Natural killer cell (primary cell): ENCODE data around the gene MRPS27. TPM values are rescaled to one million over a fixed set of nuclear protein-coding genes. Genes with fewer than 3 reads are reported as not detected.

Experiments used
- ATAC-seq, 3 donors: fragments of 150-1000 bp in 2 of 3; fragments of 200-7000 bp in 1 of 3; cut with Tn5 transposase; 1 replicate in 1 of 3; 2 replicates in 2 of 3; pipeline ENCODE4 v1.10.0; 2021; ENCODE audit warnings: mild to moderate bottlenecking in 2 of 3, moderate library complexity in 2 of 3
- DNase-seq, 2 donors: peaks; one replicate each; pipeline versions ENCODE4 v3.0.0 to v3.0.0-alpha.2; 2013 to 2021; ENCODE audit warnings: mixed read lengths in 1 of 2
- H3K27ac ChIP-seq: one replicate; pipeline ENCODE4 v1.5.1; 2013; ENCODE audit warnings: mild to moderate bottlenecking, low read length
- H3K27me3 ChIP-seq: one replicate; pipeline ENCODE4 v1.6.1; 2013; ENCODE audit warnings: low read length; ENCODE audit not compliant: control insufficient read depth, insufficient read depth
- H3K36me3 ChIP-seq: one replicate; pipeline ENCODE4 v1.6.1; 2013; ENCODE audit warnings: low read length; ENCODE audit not compliant: control insufficient read depth, insufficient read depth
- H3K4me1 ChIP-seq: one replicate; pipeline ENCODE4 v1.6.1; 2013; ENCODE audit warnings: low read length; ENCODE audit not compliant: control insufficient read depth, insufficient read depth
- H3K4me3 ChIP-seq: one replicate; pipeline ENCODE4 v1.5.1; 2013; ENCODE audit warnings: low read length
- H3K9me3 ChIP-seq: one replicate; pipeline ENCODE4 v1.6.1; 2013; ENCODE audit warnings: low read length; ENCODE audit not compliant: control insufficient read depth, insufficient read depth
- H3K27ac Mint-ChIP-seq, 2 donors: one replicate each; pipeline ENCODE4 v1.8.0; 2022; ENCODE audit warnings: mild to moderate bottlenecking in 2 of 2, mixed read lengths in 2 of 2, moderate library complexity in 1 of 2
- H3K27me3 Mint-ChIP-seq, 2 donors: one replicate each; pipeline ENCODE4 v1.8.0; 2022; ENCODE audit warnings: low read depth in 2 of 2, mixed read lengths in 2 of 2
- H3K36me3 Mint-ChIP-seq: one replicate; pipeline ENCODE4 v1.8.0; 2022; ENCODE audit warnings: mixed read lengths
- H3K4me1 Mint-ChIP-seq, 2 donors: one replicate each; pipeline ENCODE4 v1.8.0; 2022; ENCODE audit warnings: mixed read lengths in 2 of 2
- H3K4me3 Mint-ChIP-seq: one replicate; pipeline ENCODE4 v1.8.0; 2022; ENCODE audit warnings: mild to moderate bottlenecking, moderate library complexity, mixed read lengths
- H3K9me3 Mint-ChIP-seq, 2 donors: one replicate each; pipeline ENCODE4 v1.8.0; 2022; ENCODE audit warnings: mixed read lengths in 2 of 2
- WGBS: methylation state at CpG from one replicate; pipeline ENCODE4 v1.1.7; 2013; ENCODE audit warnings: missing lambda C conversion rate; ENCODE audit not compliant: insufficient coverage; 5-methylcytosine and 5-hydroxymethylcytosine counted together
- intact Hi-C: fragments of 100-400 bp; cut with micrococcal nuclease; formaldehyde crosslinking; loops from one replicate; pipeline ENCODE4 v1.14.2; 2022
- total RNA-seq, 4 donors: library from RNA; stranded (reverse); fragments of 120-200 nt in 1 of 4; gene quantifications; one replicate each; pipeline versions ENCODE4 v1.2.3 to v1.2.4, GENCODE V29; 2013 to 2022
- TF ChIP-seq, protein P1 (sequence below): fragments of 200-600 bp; IDR thresholded peaks from one replicate; pipeline ENCODE4 v1.8.0; 2022; ENCODE audit warnings: antibody characterized with exemption

MRPS27 gene
- total RNA-seq, 3 donors from 2014 or later (not counting 1 experiment from before 2014, with no cell fraction given): 25.5 to 36.5 (median 36.3) TPM

- intact Hi-C loops: no loop called here
- whole genome bisulfite sequencing: no CpG with 5 or more reads among the region's 1 CpG
Measured at GRCh38 chr5:72363166-72363802, 43.2 kb upstream of the MRPS27 start.

DNA sequence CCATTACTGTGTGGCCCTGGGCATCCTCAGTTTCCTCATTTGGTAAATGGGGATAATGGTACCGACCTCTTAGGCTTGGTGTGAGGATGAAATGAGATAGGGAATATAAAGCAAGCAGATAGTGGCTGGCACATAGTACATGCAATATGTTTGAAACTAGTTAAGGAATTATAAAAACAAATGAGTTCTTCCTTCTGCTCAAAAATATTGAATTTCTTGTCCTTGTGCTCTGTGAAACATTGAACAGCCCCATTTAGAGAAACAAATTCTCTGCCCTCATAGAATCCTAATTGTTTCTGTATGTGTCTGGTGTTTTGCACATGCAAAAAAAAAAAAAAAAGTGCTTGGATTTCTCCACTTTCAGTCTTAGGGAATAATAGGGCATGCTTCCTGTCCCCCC, 39.8 kb upstream of the MRPS27 start:
- H3K9me3 ChIP-seq: no peaks in the 10 kb centered on the region
- no peak overlapping the region for H3K27ac ChIP-seq
- Mint-ChIP-seq H3K27me3 (no peaks in the 10 kb centered on the region), H3K36me3 (peaks cover 24% of the 10 kb centered on the region), H3K27ac (no peak overlapping the region), H3K9me3 (no peaks in the 10 kb centered on the region), H3K4me1 (peaks cover 0 to 6% of the 10 kb centered on the region in 2 donors), H3K4me3 (no peak overlapping the region)
- H3K4me1 ChIP-seq: no peaks in the 10 kb centered on the region
- DNase-seq (no peak), ATAC-seq (no peak)
- peaks cover 13% of the 10 kb centered on the region for H3K36me3 ChIP-seq
- no peaks in the 10 kb centered on the region for H3K27me3 ChIP-seq
- TF ChIP-seq, protein P1, sequence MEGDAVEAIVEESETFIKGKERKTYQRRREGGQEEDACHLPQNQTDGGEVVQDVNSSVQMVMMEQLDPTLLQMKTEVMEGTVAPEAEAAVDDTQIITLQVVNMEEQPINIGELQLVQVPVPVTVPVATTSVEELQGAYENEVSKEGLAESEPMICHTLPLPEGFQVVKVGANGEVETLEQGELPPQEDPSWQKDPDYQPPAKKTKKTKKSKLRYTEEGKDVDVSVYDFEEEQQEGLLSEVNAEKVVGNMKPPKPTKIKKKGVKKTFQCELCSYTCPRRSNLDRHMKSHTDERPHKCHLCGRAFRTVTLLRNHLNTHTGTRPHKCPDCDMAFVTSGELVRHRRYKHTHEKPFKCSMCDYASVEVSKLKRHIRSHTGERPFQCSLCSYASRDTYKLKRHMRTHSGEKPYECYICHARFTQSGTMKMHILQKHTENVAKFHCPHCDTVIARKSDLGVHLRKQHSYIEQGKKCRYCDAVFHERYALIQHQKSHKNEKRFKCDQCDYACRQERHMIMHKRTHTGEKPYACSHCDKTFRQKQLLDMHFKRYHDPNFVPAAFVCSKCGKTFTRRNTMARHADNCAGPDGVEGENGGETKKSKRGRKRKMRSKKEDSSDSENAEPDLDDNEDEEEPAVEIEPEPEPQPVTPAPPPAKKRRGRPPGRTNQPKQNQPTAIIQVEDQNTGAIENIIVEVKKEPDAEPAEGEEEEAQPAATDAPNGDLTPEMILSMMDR: no peak
- H3K4me3 ChIP-seq: no peak overlapping the region
- 100% methylated on average over 1 of the region's 1 CpG for WGBS
- intact Hi-C loops: no loop called here

More at GRCh38 chr5:72363166-72363802, 43.2 kb upstream of the MRPS27 start:
- Histone ChIP-seq H3K27ac (no peak overlapping the region), H3K9me3 (no peaks in the 10 kb centered on the region), H3K27me3 (no peaks in the 10 kb centered on the region), H3K4me3 (no peak overlapping the region), H3K36me3 (peaks cover 9% of the 10 kb centered on the region), H3K4me1 (no peaks in the 10 kb centered on the region)
- TF ChIP-seq, protein P1: no peak
- H3K27ac Mint-ChIP-seq: no peak overlapping the region
- no peak for DNase-seq
- ATAC-seq: no peak
- peaks cover 0 to 6% of the 10 kb centered on the region in 2 donors for H3K4me1 Mint-ChIP-seq
- H3K4me3 Mint-ChIP-seq: no peak overlapping the region
- no peaks in the 10 kb centered on the region for H3K9me3 Mint-ChIP-seq
- peaks cover 24% of the 10 kb centered on the region for H3K36me3 Mint-ChIP-seq
- H3K27me3 Mint-ChIP-seq: no peaks in the 10 kb centered on the region

GRCh38 chr5:72358925-72359324, 38.9 kb upstream of the MRPS27 start:
- no peaks in the 10 kb centered on the region for H3K9me3 Mint-ChIP-seq
- ATAC-seq (no peak), DNase-seq (no peak)
- Histone ChIP-seq H3K36me3 (peaks cover 13% of the 10 kb centered on the region), H3K27ac (no peak overlapping the region), H3K27me3 (no peaks in the 10 kb centered on the region), H3K9me3 (no peaks in the 10 kb centered on the region), H3K4me1 (no peaks in the 10 kb centered on the region), H3K4me3 (no peak overlapping the region)
- H3K36me3 Mint-ChIP-seq: peaks cover 24% of the 10 kb centered on the region
- peaks cover 0 to 1% of the 10 kb centered on the region in 2 donors for H3K4me1 Mint-ChIP-seq
- no peaks in the 10 kb centered on the region for H3K27me3 Mint-ChIP-seq
- TF ChIP-seq, protein P1: no peak
- intact Hi-C loops: no loop called here
- no peak overlapping the region for H3K4me3 Mint-ChIP-seq
- H3K27ac Mint-ChIP-seq: no peak overlapping the region

DNA sequence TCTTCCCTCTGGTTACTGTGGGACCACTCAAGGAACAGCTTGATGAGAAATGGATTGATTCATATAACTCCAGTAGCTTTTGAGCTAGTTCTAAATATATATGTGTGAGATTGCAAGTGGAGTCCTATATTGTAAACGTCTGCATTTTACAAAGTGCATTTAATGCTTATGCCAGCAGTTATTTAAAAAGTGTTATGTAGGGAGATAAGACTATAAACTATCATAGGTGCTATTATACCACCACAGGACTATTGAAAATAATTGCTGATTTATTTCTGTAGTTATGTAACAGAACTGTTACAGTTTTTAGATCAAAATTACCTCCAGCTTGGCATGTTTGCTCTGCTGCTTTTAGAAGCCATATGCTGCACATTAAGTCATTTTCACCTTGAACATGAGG, 36.3 kb upstream of the MRPS27 start:
- Mint-ChIP-seq H3K4me3 (no peak overlapping the region), H3K27ac (no peak overlapping the region), H3K4me1 (no peaks in the 10 kb centered on the region), H3K9me3 (no peaks in the 10 kb centered on the region), H3K27me3 (no peaks in the 10 kb centered on the region), H3K36me3 (peaks cover 13% of the 10 kb centered on the region)
- no CpG with 5 or more reads among the region's 1 CpG for WGBS
- H3K36me3 ChIP-seq: peaks cover 9% of the 10 kb centered on the region
- ATAC-seq (no peak), DNase-seq (no peak)
- H3K27ac ChIP-seq: no peak overlapping the region
- TF ChIP-seq, protein P1: no peak
- H3K27me3 ChIP-seq: no peaks in the 10 kb centered on the region
- H3K9me3 ChIP-seq: no peaks in the 10 kb centered on the region
- intact Hi-C loops: no loop called here
- no peak overlapping the region for H3K4me3 ChIP-seq
- H3K4me1 ChIP-seq: no peaks in the 10 kb centered on the region
